Tibial nerve (tissue), 4 donors: Measurements from ENCODE around the gene FAU. TPM values are rescaled to one million over a fixed set of nuclear protein-coding genes. Genes with fewer than 3 reads are reported as not detected.

Source experiments
- DNase-seq, 2 donors: peaks; one replicate each; pipeline ENCODE4 v3.0.0-alpha.2; 2019; ENCODE audit warnings: low spot score in 2 of 2
- H3K27ac ChIP-seq, 4 donors: fragments of 200-600 bp; sonication (generic) in 3 of 4; one replicate each; pipeline ENCODE4 v1.5.1; 2017 to 2019; ENCODE audit warnings: mild to moderate bottlenecking in 1 of 4
- H3K27me3 ChIP-seq, 2 donors: fragments of 200-600 bp; sonication (generic) in 1 of 2; one replicate each; pipeline versions ENCODE4 v1.5.1 to v1.6.0; 2017 to 2019
- H3K36me3 ChIP-seq, 3 donors: fragments of 200-600 bp; sonication (generic); one replicate each; pipeline ENCODE4 v1.5.1; 2018 to 2019
- H3K4me1 ChIP-seq, 4 donors: fragments of 200-600 bp; sonication (generic) in 3 of 4; one replicate each; pipeline ENCODE4 v1.5.1; 2017 to 2019
- H3K4me3 ChIP-seq, 4 donors: fragments of 200-600 bp; sonication (generic) in 3 of 4; one replicate each; pipeline ENCODE4 v1.5.1; 2017 to 2019; ENCODE audit warnings: mild to moderate bottlenecking in 1 of 4, moderate library complexity in 1 of 4
- H3K9me3 ChIP-seq, 4 donors: fragments of 200-600 bp; sonication (generic) in 3 of 4; one replicate each; pipeline ENCODE4 v1.5.1; 2017 to 2019
- CTCF ChIP-seq, 5 experiments: fragments of 200-600 bp in 3 of 5; fragments of 450-650 bp in 2 of 5; sonication (generic) in 3 of 5; IDR thresholded peaks; one replicate each; pipeline ENCODE4 v1.5.1; 2016 to 2019; ENCODE audit warnings: antibody characterized with exemption in 5 of 5, mild to moderate bottlenecking in 3 of 5, moderate library complexity in 2 of 5
- EP300 ChIP-seq, 2 donors: sonication (generic); formaldehyde crosslinking; IDR thresholded peaks; one replicate each; pipeline ENCODE4 v1.6.1; 2017; ENCODE audit warnings: antibody characterized with exemption in 2 of 2, mild to moderate bottlenecking in 1 of 2
- POLR2A ChIP-seq, 2 donors: fragments of 450-650 bp; IDR thresholded peaks; one replicate each; pipeline ENCODE4 v1.6.1; 2017; ENCODE audit warnings: antibody characterized with exemption in 2 of 2, mild to moderate bottlenecking in 2 of 2, moderate library complexity in 2 of 2
- WGBS, 2 donors: methylation state at CpG; one replicate each; pipeline ENCODE4 v1.1.5; 2018; 5-methylcytosine and 5-hydroxymethylcytosine counted together
- total RNA-seq, 4 donors: library from RNA; depleted of rRNA; stranded (reverse); fragments of >200 nt; gene quantifications; one replicate each; pipeline ENCODE4 v1.1.0, GENCODE V29; 2016

Gene FAU
- total RNA-seq, 4 donors from 2014 or later, result 1,078 to 1,548 (median 1,229) TPM

- Histone ChIP-seq H3K27ac (no peak overlapping the region), H3K9me3 (no peaks in the 10 kb centered on the region), H3K36me3 (peaks cover 0 to 51% (median 5%) of the 10 kb centered on the region in 3 donors), H3K27me3 (no peaks in the 10 kb centered on the region), H3K4me3 (no peak overlapping the region), H3K4me1 (peaks cover 0 to 26% (median 19%) of the 10 kb centered on the region in 4 donors)
- 89 to 91% methylated on average over 4 of the region's 4 CpGs for WGBS, 2 donors
- no peak for TF ChIP-seq EP300 (IDR thresholded peaks at IDR 0.05)
- no peak for TF ChIP-seq CTCF (IDR thresholded peaks at IDR 0.05)
- TF ChIP-seq POLR2A (IDR thresholded peaks at IDR 0.05), result no peak
- DNase-seq, result no peak
Observed at GRCh38 chr11:65085446-65085845, 36.5 kb downstream of the FAU start.

GRCh38 chr11:65084598-65085375 lies 37.1 kb downstream of the FAU start:
- WGBS, 2 donors, result 47 to 58% methylated on average over 17 to 23 of the region's 23 CpGs
- H3K27ac ChIP-seq, result peak overlapping the region; percentile 88 to 98 (median 97)
- H3K4me1 ChIP-seq, result peaks cover 0 to 26% (median 19%) of the 10 kb centered on the region in 4 donors
- no peaks in the 10 kb centered on the region for H3K27me3 ChIP-seq
- H3K36me3 ChIP-seq, result peaks cover 0 to 48% (median 5%) of the 10 kb centered on the region in 3 donors
- no peaks in the 10 kb centered on the region for H3K9me3 ChIP-seq
- TF ChIP-seq CTCF (IDR thresholded peaks at IDR 0.05) (no peak), POLR2A (IDR thresholded peaks at IDR 0.05) (no peak), EP300 (IDR thresholded peaks at IDR 0.05) (no peak)
- H3K4me3 ChIP-seq, result peak overlapping the region; percentile 65 to 89 (median 86)
- DNase-seq, result no peak

DNA sequence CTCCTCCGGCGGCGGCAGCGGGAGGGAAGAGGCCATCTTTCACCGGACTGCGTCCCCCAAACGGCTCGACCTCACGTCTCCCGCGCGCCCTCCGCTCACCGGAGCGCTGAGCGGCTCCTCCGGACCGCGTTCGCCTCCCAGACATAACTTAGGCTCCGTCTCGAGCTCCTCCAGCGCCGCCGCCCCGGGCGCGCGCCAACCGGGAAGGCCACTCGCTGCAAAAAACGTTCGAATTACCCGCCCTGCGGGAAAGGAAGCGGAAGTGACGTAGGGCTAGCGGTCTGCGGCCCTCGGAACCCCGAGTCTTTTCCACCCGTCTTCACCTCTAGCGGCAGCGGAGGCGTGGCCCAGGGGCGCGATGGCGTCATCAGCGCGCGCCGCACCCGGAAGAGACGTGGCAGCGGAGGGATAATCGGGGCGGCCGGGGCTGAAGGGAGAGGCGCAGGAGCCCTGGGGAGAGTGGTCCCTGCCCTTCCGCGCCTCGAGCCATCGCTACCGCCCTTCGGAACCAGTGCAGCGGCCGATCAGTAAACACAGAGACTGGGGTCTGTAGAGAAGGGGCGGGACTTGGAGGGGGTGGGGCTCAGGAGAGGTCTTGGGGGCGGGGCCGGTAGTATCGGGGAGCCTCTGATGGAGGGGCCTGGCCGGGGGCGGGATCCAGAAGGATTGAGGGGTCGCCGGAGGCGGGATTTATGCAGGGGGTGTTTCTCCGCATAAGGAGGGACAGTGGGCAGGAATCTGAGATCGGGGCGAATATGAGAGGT lies 37.9 kb downstream of the FAU start, which contains the start of the genes CDCA5 and ZFPL1:
TSS of gene CDCA5 (minus strand) at position 207 of the 764 bp plus-strand sequence. CDS start at position 145, 62 bp downstream.
TSS of gene ZFPL1 (plus strand) at position 389 of the 764 bp plus-strand sequence. CDS start 477 bp downstream, outside the sequence.
- TF ChIP-seq CTCF (IDR thresholded peaks at IDR 0.05) (peak in 1 of 5 experiments; percentile 61), POLR2A (IDR thresholded peaks at IDR 0.05) (peak in 1 of 2 donors; percentile 59), EP300 (IDR thresholded peaks at IDR 0.05) (peak; percentile 98)

DNA sequence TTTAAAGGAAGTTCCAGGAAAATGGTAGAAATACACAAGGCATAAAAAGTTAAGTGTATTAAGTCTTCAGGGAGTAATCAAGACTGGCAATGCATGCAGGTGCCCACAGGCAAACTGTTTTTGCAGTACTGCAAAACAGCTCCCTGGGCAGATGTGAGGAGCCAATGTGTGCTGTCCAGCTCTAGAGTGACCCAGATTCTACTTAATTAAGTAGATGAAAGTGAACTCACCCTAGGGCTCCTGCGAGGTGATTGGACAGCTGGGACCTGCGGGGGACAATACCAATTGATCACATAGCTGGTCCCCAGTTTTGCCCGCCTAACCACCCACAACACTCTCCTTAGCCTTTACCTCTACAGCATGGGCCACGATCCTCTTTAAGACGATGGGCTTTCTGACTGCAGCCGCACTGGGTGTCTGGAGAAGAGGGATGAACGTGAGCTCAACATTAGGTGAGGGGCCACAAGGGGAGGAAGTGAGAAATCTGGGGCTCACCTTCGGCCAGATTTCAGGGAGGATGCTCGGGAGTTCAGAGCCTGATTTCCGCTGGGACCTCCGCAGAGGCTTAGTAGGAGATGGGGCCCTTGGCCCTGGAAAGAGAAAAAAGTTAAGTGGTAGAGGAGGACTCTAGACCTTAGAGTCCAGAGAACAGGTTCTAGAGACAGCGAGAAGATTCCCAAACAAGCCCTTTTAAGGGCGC lies 38.6 kb downstream of the FAU start:
- TF ChIP-seq EP300 (IDR thresholded peaks at IDR 0.05) (no peak), POLR2A (IDR thresholded peaks at IDR 0.05) (no peak), CTCF (IDR thresholded peaks at IDR 0.05) (no peak)
- WGBS, 2 donors, result 5 to 7% methylated on average over 13 of the region's 13 CpGs
- peak overlapping the region in 3 of 4 donors; percentile 96 to 98 (median 98) for H3K27ac ChIP-seq

More for the DNA sequence above, 37.9 kb downstream of the FAU start, which contains the start of the genes CDCA5 and ZFPL1:
- peak within 1 kb of the TSS; percentile 88 to 98 (median 97) for H3K27ac ChIP-seq
- no peaks in the 10 kb centered on the region for H3K9me3 ChIP-seq
- WGBS, 2 donors, result 0 to 1% methylated on average over 47 to 66 of the region's 79 CpGs
- H3K36me3 ChIP-seq, result peaks cover 0 to 40% (median 5%) of the 10 kb centered on the region in 3 donors
- H3K4me1 ChIP-seq, result peaks cover 0 to 26% (median 19%) of the 10 kb centered on the region in 4 donors
- DNase-seq, result peak; percentile 92 to 94
- H3K27me3 ChIP-seq, result no peaks in the 10 kb centered on the region
- H3K4me3 ChIP-seq, result peak within 1 kb of the TSS; percentile 65 to 89 (median 86)

More for the DNA sequence above, 38.6 kb downstream of the FAU start:
- Histone ChIP-seq H3K4me3 (peak overlapping the region; percentile 65 to 89 (median 86)), H3K36me3 (peaks cover 0 to 33% (median 5%) of the 10 kb centered on the region in 3 donors), H3K27me3 (no peaks in the 10 kb centered on the region), H3K9me3 (no peaks in the 10 kb centered on the region), H3K4me1 (peaks cover 0 to 26% (median 19%) of the 10 kb centered on the region in 4 donors)
- DNase-seq, result no peak
